GM18526 (cell line): ENCODE measurements around the gene BCDIN3D.

Experiments used
- POLR2A ChIP-seq: IDR thresholded peaks from 3 replicates; pipeline ENCODE4 v1.6.1; 2011; ENCODE audit not compliant: insufficient read length; ENCODE audit errors: extremely low read depth

The BCDIN3D gene

GRCh38 chr12:49842519-49843352, at the start of gene BCDIN3D:
TSS of gene BCDIN3D (minus strand) at chr12:49843106. CDS start at chr12:49843087, 19 bp downstream.
- TF ChIP-seq POLR2A, result peak; percentile 89

GRCh38 chr12:49892084-49892731, 49.3 kb upstream of the BCDIN3D start:
- no peak for TF ChIP-seq POLR2A

- TF ChIP-seq POLR2A, result no peak
Measured at GRCh38 chr12:49891476-49891875, 48.6 kb upstream of the BCDIN3D start.

- TF ChIP-seq POLR2A, result no peak
Measured at GRCh38 chr12:49891012-49891411, 48.1 kb upstream of the BCDIN3D start.

GRCh38 chr12:49890096-49890461, 47.2 kb upstream of the BCDIN3D start:
- no peak for TF ChIP-seq POLR2A

GRCh38 chr12:49889361-49890095, 46.6 kb upstream of the BCDIN3D start:
- TF ChIP-seq POLR2A, result no peak

GRCh38 chr12:49888461-49889151, 45.7 kb upstream of the BCDIN3D start:
- TF ChIP-seq POLR2A, result no peak

- TF ChIP-seq POLR2A, result no peak
Measured at GRCh38 chr12:49887536-49888401, 44.9 kb upstream of the BCDIN3D start.

- TF ChIP-seq POLR2A, result no peak
Measured at GRCh38 chr12:49887091-49887490, 44.2 kb upstream of the BCDIN3D start.

- no peak for TF ChIP-seq POLR2A
Measured at GRCh38 chr12:49885663-49886461, 43.0 kb upstream of the BCDIN3D start.

GRCh38 chr12:49885118-49885517, 42.2 kb upstream of the BCDIN3D start:
- TF ChIP-seq POLR2A, result no peak

GRCh38 chr12:49882851-49883464, 40.1 kb upstream of the BCDIN3D start:
- no peak for TF ChIP-seq POLR2A

- TF ChIP-seq POLR2A, result no peak
Measured at GRCh38 chr12:49882248-49882850, 39.4 kb upstream of the BCDIN3D start.
